ENCODE data around the gene C4BPB. TPM values are rescaled to one million over a fixed set of nuclear protein-coding genes. Genes with fewer than 3 reads are reported as not detected.
"Not testable (repeated sequence)": the region's sequence is repeated elsewhere in the genome, so short reads cannot be mapped to it uniquely, and the experiment has no call there.

The C4BPB gene, protein sequence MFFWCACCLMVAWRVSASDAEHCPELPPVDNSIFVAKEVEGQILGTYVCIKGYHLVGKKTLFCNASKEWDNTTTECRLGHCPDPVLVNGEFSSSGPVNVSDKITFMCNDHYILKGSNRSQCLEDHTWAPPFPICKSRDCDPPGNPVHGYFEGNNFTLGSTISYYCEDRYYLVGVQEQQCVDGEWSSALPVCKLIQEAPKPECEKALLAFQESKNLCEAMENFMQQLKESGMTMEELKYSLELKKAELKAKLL
- 6.6 TPM for total RNA-seq (ENCODE audit: unreplicated experiment)
- long read RNA-seq, partial matches to known transcripts: 0 of 1 reads
- long read RNA-seq, other reads (novel, unspliced or antisense): 0 of 1 reads

DNA sequence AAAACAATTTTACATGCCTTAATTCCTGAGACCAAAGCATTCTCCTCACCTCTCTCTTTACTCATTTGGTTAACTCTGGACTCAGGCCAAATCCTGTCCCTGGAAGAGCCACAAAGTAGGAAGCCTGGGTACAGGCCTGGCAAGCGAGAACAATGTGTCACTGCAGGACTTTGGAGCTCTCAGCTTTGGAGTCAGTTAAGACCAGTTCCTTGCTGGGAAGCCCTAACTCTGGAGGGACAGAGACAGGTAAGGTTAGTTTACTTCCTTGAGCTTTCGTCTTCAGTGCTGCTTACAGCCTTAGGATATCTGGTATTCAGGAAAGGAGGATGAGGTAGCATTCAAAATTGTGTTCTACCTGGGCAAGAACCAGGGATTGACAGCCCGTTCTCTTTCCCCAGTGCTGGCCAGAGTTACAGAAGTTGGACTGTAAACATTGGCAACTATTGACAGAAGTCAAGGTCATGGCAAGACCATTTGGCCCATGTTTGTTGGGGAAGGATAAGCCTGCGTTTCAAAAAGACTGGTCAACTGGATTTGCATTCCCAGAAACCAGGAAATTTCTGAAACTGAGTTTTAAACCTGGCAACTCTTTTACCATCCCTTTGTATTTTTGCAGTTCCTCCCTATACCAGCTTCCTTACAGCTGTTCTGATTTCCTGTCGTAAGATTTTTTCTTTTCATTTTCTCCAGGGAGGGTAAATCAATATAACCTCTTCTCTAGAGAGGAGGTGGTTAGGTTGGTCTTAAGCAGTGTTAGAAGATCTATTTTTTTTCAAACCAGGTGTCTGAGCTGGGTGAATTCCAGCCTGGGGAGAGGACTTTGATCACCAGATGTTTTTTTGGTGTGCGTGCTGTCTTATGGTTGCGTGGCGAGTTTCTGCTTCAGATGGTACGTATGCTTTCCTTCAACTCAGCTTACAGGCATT is at the start of gene C4BPB:
Gene C4BPB, plus strand, starts transcription at position 160 of the 926 bp plus-strand sequence. Its CDS starts 672 bp downstream, at position 832.
- TF ChIP-seq, protein P1, sequence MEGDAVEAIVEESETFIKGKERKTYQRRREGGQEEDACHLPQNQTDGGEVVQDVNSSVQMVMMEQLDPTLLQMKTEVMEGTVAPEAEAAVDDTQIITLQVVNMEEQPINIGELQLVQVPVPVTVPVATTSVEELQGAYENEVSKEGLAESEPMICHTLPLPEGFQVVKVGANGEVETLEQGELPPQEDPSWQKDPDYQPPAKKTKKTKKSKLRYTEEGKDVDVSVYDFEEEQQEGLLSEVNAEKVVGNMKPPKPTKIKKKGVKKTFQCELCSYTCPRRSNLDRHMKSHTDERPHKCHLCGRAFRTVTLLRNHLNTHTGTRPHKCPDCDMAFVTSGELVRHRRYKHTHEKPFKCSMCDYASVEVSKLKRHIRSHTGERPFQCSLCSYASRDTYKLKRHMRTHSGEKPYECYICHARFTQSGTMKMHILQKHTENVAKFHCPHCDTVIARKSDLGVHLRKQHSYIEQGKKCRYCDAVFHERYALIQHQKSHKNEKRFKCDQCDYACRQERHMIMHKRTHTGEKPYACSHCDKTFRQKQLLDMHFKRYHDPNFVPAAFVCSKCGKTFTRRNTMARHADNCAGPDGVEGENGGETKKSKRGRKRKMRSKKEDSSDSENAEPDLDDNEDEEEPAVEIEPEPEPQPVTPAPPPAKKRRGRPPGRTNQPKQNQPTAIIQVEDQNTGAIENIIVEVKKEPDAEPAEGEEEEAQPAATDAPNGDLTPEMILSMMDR (IDR thresholded peaks at IDR 0.05; ENCODE audit: unreplicated experiment): no peak
- Mint-ChIP-seq H3K9me3 (ENCODE audit: unreplicated experiment) (no peaks in the 10 kb centered on the region), H3K27ac (ENCODE audit: unreplicated experiment) (no peak within 1 kb of the TSS), H3K36me3 (ENCODE audit: low read depth, unreplicated experiment) (no peaks in the 10 kb centered on the region), H3K27me3 (ENCODE audit: unreplicated experiment) (no peaks in the 10 kb centered on the region), H3K4me1 (ENCODE audit: unreplicated experiment) (peaks cover 45% of the 10 kb centered on the region), H3K4me3 (ENCODE audit: unreplicated experiment) (no peak within 1 kb of the TSS)
- no peak for DNase-seq (ENCODE audit: low spot score)

DNA sequence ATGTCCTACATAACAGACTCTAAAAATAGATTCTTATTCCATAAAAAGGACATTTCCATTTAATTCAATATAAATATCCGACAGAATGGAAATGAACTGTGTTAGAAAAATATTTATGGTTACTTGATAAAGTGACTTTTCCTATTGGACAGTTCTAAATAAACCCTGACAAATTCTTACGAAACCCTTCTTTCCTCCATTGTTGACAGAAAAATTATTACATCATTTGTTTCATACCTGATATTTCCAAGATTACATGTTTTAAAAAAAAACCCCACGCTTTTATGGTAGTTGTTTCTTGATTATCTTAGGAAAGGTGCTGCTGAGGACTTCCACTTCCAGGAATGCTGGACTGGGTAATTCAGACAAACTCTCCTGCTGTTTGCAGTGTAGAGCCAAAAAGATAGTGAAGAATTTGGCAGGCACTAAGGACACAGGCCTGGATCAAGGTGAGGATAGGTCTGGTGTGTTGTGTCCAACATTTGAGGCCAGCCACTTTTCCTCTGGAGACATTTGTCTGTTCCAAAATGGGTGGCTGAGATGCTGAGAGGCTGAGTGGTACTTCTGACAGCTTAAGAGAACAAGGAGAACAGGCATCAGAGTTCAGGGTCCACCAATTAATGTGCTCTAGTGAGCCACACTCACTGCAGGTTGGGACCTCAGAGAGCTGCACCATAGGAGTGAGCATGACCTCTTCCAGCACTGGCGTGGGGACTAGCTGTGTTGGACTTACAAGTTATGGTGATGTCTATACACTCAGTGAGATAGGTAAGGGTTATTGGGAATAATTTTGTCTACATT is 49.1 kb upstream of the C4BPB start:
- no peaks in the 10 kb centered on the region for H3K4me1 Mint-ChIP-seq (ENCODE audit: unreplicated experiment)
- TF ChIP-seq, protein P1 (IDR thresholded peaks at IDR 0.05; ENCODE audit: unreplicated experiment): no peak
- no peak for DNase-seq (ENCODE audit: low spot score)
- H3K27ac Mint-ChIP-seq (ENCODE audit: unreplicated experiment): no peak overlapping the region
- no peak overlapping the region for H3K4me3 Mint-ChIP-seq (ENCODE audit: unreplicated experiment)
- no peaks in the 10 kb centered on the region for H3K36me3 Mint-ChIP-seq (ENCODE audit: low read depth, unreplicated experiment)
- no peaks in the 10 kb centered on the region for H3K27me3 Mint-ChIP-seq (ENCODE audit: unreplicated experiment)
- no peaks in the 10 kb centered on the region for H3K9me3 Mint-ChIP-seq (ENCODE audit: unreplicated experiment)

DNA sequence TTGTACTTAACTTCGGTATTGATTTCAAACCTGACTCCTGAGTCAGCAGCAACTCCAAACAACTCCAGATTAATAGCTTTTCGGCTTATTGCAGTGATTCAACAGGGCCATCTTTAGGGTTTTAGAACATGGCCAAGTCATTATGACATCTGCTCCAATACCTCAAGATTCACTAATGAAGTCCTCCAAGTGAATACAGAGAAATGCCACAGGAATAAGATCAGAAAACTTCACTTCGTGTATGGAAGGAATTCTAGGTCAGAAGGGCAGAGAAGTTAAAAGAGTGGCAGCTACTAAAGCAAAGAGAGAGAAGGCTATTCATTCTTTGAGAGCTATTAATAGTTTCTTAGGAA is 48.5 kb upstream of the C4BPB start:
- Mint-ChIP-seq H3K4me3 (ENCODE audit: unreplicated experiment) (no peak overlapping the region), H3K27me3 (ENCODE audit: unreplicated experiment) (no peaks in the 10 kb centered on the region), H3K27ac (ENCODE audit: unreplicated experiment) (no peak overlapping the region), H3K4me1 (ENCODE audit: unreplicated experiment) (no peaks in the 10 kb centered on the region), H3K36me3 (ENCODE audit: low read depth, unreplicated experiment) (no peaks in the 10 kb centered on the region), H3K9me3 (ENCODE audit: unreplicated experiment) (no peaks in the 10 kb centered on the region)
- TF ChIP-seq, protein P1 (IDR thresholded peaks at IDR 0.05; ENCODE audit: unreplicated experiment): no peak
- no peak for DNase-seq (ENCODE audit: low spot score)

DNA sequence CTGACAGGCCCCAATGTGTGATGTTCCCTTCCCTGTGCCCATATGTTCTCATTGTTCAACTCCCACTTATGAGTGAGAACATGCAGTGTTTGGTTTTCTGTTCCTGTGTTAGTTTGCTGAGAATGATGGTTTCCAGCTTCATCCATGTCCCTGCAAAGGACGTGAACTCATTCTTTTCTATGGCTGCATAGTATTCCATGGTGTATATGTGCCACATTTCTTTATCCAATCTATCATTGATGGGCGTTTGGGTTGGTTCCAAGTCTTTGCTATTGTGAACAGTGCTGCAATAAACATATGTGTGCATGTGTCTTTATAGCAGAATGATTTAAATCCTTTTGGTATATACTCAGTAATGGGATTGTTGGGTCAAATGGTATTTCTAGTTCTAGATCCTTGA is 47.3 kb upstream of the C4BPB start:
- not testable (repeated sequence) for H3K27me3 Mint-ChIP-seq (ENCODE audit: unreplicated experiment); H3K9me3 Mint-ChIP-seq (ENCODE audit: unreplicated experiment); DNase-seq (ENCODE audit: low spot score); H3K4me1 Mint-ChIP-seq (ENCODE audit: unreplicated experiment); H3K4me3 Mint-ChIP-seq (ENCODE audit: unreplicated experiment); H3K36me3 Mint-ChIP-seq (ENCODE audit: low read depth, unreplicated experiment); H3K27ac Mint-ChIP-seq (ENCODE audit: unreplicated experiment)

DNA sequence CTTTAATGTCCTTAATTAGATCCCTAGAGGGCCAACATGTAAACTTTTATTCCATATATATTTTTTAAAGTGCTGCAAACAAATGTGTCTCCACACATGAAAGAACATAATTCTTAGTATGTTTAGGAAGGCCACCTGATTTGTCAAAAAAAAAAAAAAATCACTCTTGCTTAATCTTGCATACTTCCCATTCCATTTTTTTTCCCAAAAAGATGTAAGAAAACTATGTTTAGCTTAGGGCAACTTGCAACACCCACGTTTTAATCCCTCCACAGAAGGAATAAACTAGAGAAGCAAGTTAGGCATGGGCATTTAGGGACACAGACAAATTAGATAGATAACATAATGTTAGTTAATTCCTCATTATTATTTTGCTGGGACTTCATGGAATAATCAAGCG is 43.2 kb upstream of the C4BPB start:
- Mint-ChIP-seq H3K9me3 (ENCODE audit: unreplicated experiment) (no peaks in the 10 kb centered on the region), H3K27me3 (ENCODE audit: unreplicated experiment) (peaks cover 5% of the 10 kb centered on the region), H3K36me3 (ENCODE audit: low read depth, unreplicated experiment) (peaks cover 3% of the 10 kb centered on the region), H3K4me1 (ENCODE audit: unreplicated experiment) (peaks cover 11% of the 10 kb centered on the region), H3K27ac (ENCODE audit: unreplicated experiment) (no peak overlapping the region), H3K4me3 (ENCODE audit: unreplicated experiment) (no peak overlapping the region)
- DNase-seq (ENCODE audit: low spot score): no peak
- TF ChIP-seq, protein P1 (IDR thresholded peaks at IDR 0.05; ENCODE audit: unreplicated experiment): no peak
